Mesendoderm (in vitro differentiated cells): Measurements from ENCODE around the gene KAT8.

ENCODE experiments used
- DNase-seq: peaks from one replicate; pipeline ENCODE4 v3.0.0; 2013
- H2AK5ac ChIP-seq: 2 replicates; pipeline ENCODE4 v1.6.1; 2013; ENCODE audit warnings: low read length, inconsistent platforms
- H2BK120ac ChIP-seq: 2 replicates; pipeline ENCODE4 v1.6.1; 2013; ENCODE audit warnings: low read depth, mild to moderate bottlenecking, low read length, moderate library complexity, mixed read lengths
- H2BK15ac ChIP-seq: replicated peaks from 2 replicates; pipeline ENCODE4 v1.6.1; 2013; ENCODE audit warnings: low read depth, mild to moderate bottlenecking, moderate library complexity
- H2BK5ac ChIP-seq: 2 replicates; pipeline ENCODE4 v1.6.1; 2013; ENCODE audit warnings: low read length, inconsistent platforms
- H3K18ac ChIP-seq: 2 replicates; pipeline ENCODE4 v1.6.1; 2013; ENCODE audit warnings: mild to moderate bottlenecking, low read length, mixed read lengths
- H3K23ac ChIP-seq: one replicate; pipeline ENCODE4 v1.6.1; 2013; ENCODE audit warnings: low read length
- H3K27ac ChIP-seq: 2 replicates; pipeline ENCODE4 v1.5.1; 2013; ENCODE audit warnings: low read depth, mild to moderate bottlenecking, inconsistent platforms, low read length, moderate library complexity
- H3K27me3 ChIP-seq: 2 replicates; pipeline ENCODE4 v1.6.1; 2013; ENCODE audit warnings: low read length, control low read depth, mild to moderate bottlenecking, inconsistent platforms; ENCODE audit not compliant: insufficient read depth, poor library complexity
- H3K36me3 ChIP-seq: 2 replicates; pipeline ENCODE4 v1.6.1; 2013; ENCODE audit warnings: low read length, inconsistent platforms; ENCODE audit not compliant: control insufficient read depth, insufficient read depth
- H3K4ac ChIP-seq: one replicate; pipeline ENCODE4 v1.6.1; 2013; ENCODE audit warnings: low read depth, mild to moderate bottlenecking, low read length, moderate library complexity
- H3K4me1 ChIP-seq: 2 replicates; pipeline ENCODE4 v1.6.1; 2013; ENCODE audit warnings: low read depth, low read length, inconsistent platforms; ENCODE audit not compliant: control insufficient read depth
- H3K4me2 ChIP-seq: 2 replicates; pipeline ENCODE4 v1.6.1; 2013; ENCODE audit warnings: low read length
- H3K4me3 ChIP-seq: 2 replicates; pipeline ENCODE4 v1.5.1; 2013; ENCODE audit warnings: mild to moderate bottlenecking, low read length
- H3K56ac ChIP-seq: one replicate; pipeline ENCODE4 v1.6.1; 2013; ENCODE audit warnings: low read length
- H3K79me1 ChIP-seq: 2 replicates; pipeline ENCODE4 v1.6.1; 2013; ENCODE audit warnings: low read length, inconsistent platforms
- H3K79me2 ChIP-seq: 2 replicates; pipeline ENCODE4 v1.6.1; 2013; ENCODE audit warnings: mild to moderate bottlenecking, low read length; ENCODE audit not compliant: control insufficient read depth, insufficient read depth
- H3K9ac ChIP-seq: 2 replicates; pipeline ENCODE4 v1.6.1; 2013; ENCODE audit warnings: low read length, inconsistent platforms
- H4K5ac ChIP-seq: one replicate; pipeline ENCODE4 v1.6.1; 2013; ENCODE audit warnings: low read length
- H4K8ac ChIP-seq: one replicate; pipeline ENCODE4 v1.6.1; 2013; ENCODE audit warnings: low read depth, mild to moderate bottlenecking, control low read depth, low read length, moderate library complexity
- WGBS: extraction: QIAGEN DNeasy Blood & Tissue Kit; methylation state at CpG from one replicate; pipeline ENCODE4 v1.1.7; 2013; ENCODE audit warnings: low lambda C conversion rate, missing lambda C conversion rate; ENCODE audit not compliant: insufficient coverage; ENCODE audit errors: extremely low coverage; 5-methylcytosine and 5-hydroxymethylcytosine counted together

The KAT8 gene

GRCh38 chr16:31111881-31112466 lies 5.5 kb upstream of the KAT8 start:
- Histone ChIP-seq H4K5ac (no peak overlapping the region), H2BK120ac (no peak overlapping the region), H3K4ac (no peak overlapping the region), H3K18ac (no peak overlapping the region), H3K4me1 (no peaks in the 10 kb centered on the region), H2AK5ac (no peak overlapping the region), H4K8ac (no peak overlapping the region), H2BK15ac (no peak overlapping the region), H2BK5ac (no peak overlapping the region), H3K36me3 (peaks cover 4% of the 10 kb centered on the region), H3K27me3 (no peaks in the 10 kb centered on the region), H3K4me3 (no peak overlapping the region), H3K79me1 (peaks cover 4% of the 10 kb centered on the region), H3K79me2 (no peaks in the 10 kb centered on the region), H3K56ac (no peak overlapping the region), H3K27ac (no peak overlapping the region), H3K4me2 (no peak overlapping the region), H3K9ac (no peak overlapping the region), H3K23ac (no peak overlapping the region)
- no peak for DNase-seq
- WGBS: no CpG with 5 or more reads among the region's 23 CpGs

- no peak overlapping the region for H2BK15ac ChIP-seq
- no peak for DNase-seq
- no peak overlapping the region for H4K8ac ChIP-seq
- no peak overlapping the region for H3K23ac ChIP-seq
- no peak overlapping the region for H3K18ac ChIP-seq
- no peak overlapping the region for H2AK5ac ChIP-seq
- no peak overlapping the region for H4K5ac ChIP-seq
- H3K27ac ChIP-seq: no peak overlapping the region
- no peaks in the 10 kb centered on the region for H3K27me3 ChIP-seq
- H3K4me3 ChIP-seq: no peak overlapping the region
- no peak overlapping the region for H3K9ac ChIP-seq
- H3K4me1 ChIP-seq: no peaks in the 10 kb centered on the region
- no CpG with 5 or more reads among the region's 2 CpGs for WGBS
- peaks cover 4% of the 10 kb centered on the region for H3K79me1 ChIP-seq
- peaks cover 4% of the 10 kb centered on the region for H3K36me3 ChIP-seq
- H3K4ac ChIP-seq: no peak overlapping the region
- H2BK5ac ChIP-seq: no peak overlapping the region
- no peaks in the 10 kb centered on the region for H3K79me2 ChIP-seq
- no peak overlapping the region for H3K4me2 ChIP-seq
- H2BK120ac ChIP-seq: no peak overlapping the region
- H3K56ac ChIP-seq: no peak overlapping the region
Measured at GRCh38 chr16:31112711-31113110, 4.8 kb upstream of the KAT8 start.

DNA sequence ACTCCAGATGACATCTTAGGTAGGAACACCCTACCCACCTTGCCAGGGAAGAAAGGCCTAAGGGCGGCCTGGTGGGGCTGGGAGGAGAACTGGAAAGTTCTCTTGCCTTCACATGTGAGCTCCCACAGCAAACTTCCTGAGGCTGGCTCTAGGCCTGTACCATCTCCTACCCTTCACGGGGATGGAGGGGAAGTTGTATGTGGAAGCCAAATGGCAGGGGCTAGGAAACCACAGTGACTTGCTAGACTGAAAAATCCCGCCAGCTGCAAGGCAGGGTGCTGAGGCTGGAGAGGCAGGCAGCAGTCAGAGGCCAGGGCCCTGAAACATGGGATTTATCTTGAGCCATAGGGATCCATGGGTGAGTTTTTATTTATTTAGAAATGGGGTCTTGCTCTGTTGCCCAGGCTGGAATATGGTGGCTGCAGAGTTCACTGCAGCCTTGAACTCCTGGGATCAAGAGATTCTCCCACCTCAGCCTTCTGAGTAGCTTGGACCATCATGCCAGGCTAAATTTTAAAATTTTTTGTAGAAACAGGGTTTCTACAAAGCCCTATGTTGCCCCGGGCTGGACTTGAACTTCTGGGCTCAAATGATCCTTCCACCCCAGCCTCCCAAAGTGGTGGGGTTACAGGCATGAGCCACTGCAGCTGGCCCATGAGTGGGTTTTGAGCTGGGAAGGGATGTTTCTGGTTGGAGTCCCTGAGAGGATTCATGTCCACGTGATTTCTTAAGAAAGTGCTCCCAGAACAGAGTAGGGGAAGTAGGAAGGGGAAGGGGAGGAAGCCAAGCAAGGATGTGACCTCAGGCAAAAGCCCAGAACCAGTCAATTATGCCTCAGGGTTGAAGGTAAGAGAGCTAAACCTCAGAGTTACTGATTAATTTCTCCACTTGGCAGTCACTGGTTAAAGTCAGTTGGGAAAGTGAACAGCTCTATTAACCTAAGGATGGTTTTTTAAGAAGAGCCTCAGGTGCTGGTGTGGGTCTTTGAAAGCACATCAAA lies 4.0 kb upstream of the KAT8 start:
- no peak overlapping the region for H2BK15ac ChIP-seq
- no peak overlapping the region for H2AK5ac ChIP-seq
- H2BK5ac ChIP-seq: no peak overlapping the region
- H4K8ac ChIP-seq: no peak overlapping the region
- H3K27me3 ChIP-seq: no peaks in the 10 kb centered on the region
- H3K79me1 ChIP-seq: peaks cover 9% of the 10 kb centered on the region
- H3K4ac ChIP-seq: no peak overlapping the region
- no peak overlapping the region for H3K18ac ChIP-seq
- H3K36me3 ChIP-seq: peaks cover 4% of the 10 kb centered on the region
- H3K4me2 ChIP-seq: no peak overlapping the region
- no peak overlapping the region for H3K27ac ChIP-seq
- H3K56ac ChIP-seq: no peak overlapping the region
- peaks cover 5% of the 10 kb centered on the region for H3K79me2 ChIP-seq
- H3K4me3 ChIP-seq: no peak overlapping the region
- H4K5ac ChIP-seq: no peak overlapping the region
- no CpG with 5 or more reads among the region's 5 CpGs for WGBS
- DNase-seq: no peak
- no peak overlapping the region for H3K23ac ChIP-seq
- no peak overlapping the region for H3K9ac ChIP-seq
- no peaks in the 10 kb centered on the region for H3K4me1 ChIP-seq
- no peak overlapping the region for H2BK120ac ChIP-seq

DNA sequence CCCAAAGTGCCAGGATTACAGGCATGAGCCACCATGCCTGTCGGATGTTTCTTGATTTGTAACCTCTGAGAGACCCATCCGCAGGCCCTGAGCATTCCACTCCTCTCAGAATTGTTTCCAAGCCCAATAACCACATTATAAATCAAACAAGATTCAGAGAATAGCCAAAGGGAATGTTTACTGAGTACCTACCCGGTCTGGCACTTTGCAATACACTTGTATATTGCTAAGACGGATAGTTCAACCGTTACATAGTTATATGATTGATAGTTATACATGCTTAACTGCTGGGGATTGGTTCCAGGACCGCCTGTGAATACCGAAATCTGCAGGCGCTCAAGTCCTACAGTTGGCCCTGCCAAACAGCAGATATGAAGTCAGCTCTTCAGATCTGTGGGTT lies 3.0 kb upstream of the KAT8 start:
- H3K27ac ChIP-seq: no peak overlapping the region
- peaks cover 11% of the 10 kb centered on the region for H3K79me2 ChIP-seq
- no peak overlapping the region for H2AK5ac ChIP-seq
- H3K4me3 ChIP-seq: no peak overlapping the region
- no peak overlapping the region for H3K9ac ChIP-seq
- no peak overlapping the region for H3K4ac ChIP-seq
- H2BK15ac ChIP-seq: no peak overlapping the region
- H3K4me1 ChIP-seq: no peaks in the 10 kb centered on the region
- H3K79me1 ChIP-seq: peaks cover 15% of the 10 kb centered on the region
- peaks cover 4% of the 10 kb centered on the region for H3K36me3 ChIP-seq
- no CpG with 5 or more reads among the region's 8 CpGs for WGBS
- no peak overlapping the region for H3K56ac ChIP-seq
- no peak overlapping the region for H4K5ac ChIP-seq
- H4K8ac ChIP-seq: no peak overlapping the region
- no peak overlapping the region for H2BK5ac ChIP-seq
- H3K23ac ChIP-seq: no peak overlapping the region
- H3K18ac ChIP-seq: no peak overlapping the region
- no peak overlapping the region for H3K4me2 ChIP-seq
- H2BK120ac ChIP-seq: no peak overlapping the region
- no peaks in the 10 kb centered on the region for H3K27me3 ChIP-seq
- no peak for DNase-seq

DNA sequence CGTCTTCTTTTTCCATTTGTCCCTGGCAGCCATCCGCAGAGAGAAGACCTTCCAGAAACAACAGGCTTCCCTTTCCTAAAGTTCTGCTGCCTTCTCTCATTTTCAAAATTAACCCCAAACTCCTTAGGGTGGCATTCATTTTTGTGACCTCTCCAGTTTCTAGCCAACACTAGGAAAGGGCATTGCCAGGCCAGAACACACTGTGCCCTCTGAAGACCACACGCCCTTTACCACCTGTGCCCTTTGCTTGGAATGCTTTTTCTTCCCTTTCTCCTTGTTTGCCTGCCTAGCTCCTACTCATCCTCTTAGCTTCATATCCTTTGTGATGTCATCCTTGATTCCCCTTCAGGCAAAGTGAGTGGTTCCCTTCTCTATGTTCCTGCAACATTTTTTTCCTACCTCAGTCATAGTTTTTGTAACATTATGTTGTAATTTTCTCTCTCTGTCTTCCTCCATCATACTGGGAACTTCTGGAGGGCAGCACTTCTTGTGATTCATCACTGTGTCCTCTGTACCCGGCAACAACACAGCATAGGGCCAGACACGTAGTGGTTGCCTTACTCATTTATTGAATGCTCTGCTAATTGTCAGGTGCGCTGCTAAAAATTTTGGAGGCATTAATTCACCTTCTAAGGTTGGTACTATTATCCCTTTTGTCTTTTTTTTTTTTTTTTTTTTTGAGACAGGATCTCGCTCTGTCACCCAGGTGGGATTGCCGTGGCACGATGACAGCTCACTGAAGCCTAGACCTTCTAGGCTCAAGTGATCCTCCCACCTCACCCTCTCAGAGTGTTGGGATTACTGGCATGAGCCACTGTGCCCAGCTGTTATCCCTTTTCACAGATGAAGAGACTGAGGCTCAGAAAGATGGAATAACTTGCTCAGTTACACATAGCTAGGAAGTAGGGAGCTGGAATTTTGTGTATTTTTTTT lies 1.0 kb downstream of the KAT8 start:
- H2BK5ac ChIP-seq: no peak overlapping the region
- H3K27me3 ChIP-seq: no peaks in the 10 kb centered on the region
- no peak overlapping the region for H3K23ac ChIP-seq
- peak overlapping the region; percentile 90 for H3K4me3 ChIP-seq
- WGBS: no CpG with 5 or more reads among the region's 9 CpGs
- no peak for DNase-seq
- no peak overlapping the region for H2BK120ac ChIP-seq
- no peak overlapping the region for H4K5ac ChIP-seq
- peak overlapping the region; percentile 100 for H3K4me2 ChIP-seq
- peak overlapping the region; percentile 93 for H3K9ac ChIP-seq
- peaks cover 11% of the 10 kb centered on the region for H3K79me1 ChIP-seq
- H3K4me1 ChIP-seq: no peaks in the 10 kb centered on the region
- no peak overlapping the region for H2BK15ac ChIP-seq
- H2AK5ac ChIP-seq: no peak overlapping the region
- no peak overlapping the region for H3K4ac ChIP-seq
- peak overlapping the region; percentile 96 for H3K56ac ChIP-seq
- H3K18ac ChIP-seq: no peak overlapping the region
- peaks cover 4% of the 10 kb centered on the region for H3K36me3 ChIP-seq
- H3K27ac ChIP-seq: no peak overlapping the region
- peaks cover 11% of the 10 kb centered on the region for H3K79me2 ChIP-seq
- no peak overlapping the region for H4K8ac ChIP-seq
